ENCODE data around the gene FEN1. TPM values are rescaled to one million over a fixed set of nuclear protein-coding genes. Genes with fewer than 3 reads are reported as not detected.

The FEN1 gene
- total and polyA plus RNA-seq, 2 of the 8 experiments (the other 6 are each of a cell fraction or from before 2014, with no cell fraction given), result 52.6 to 86.1 TPM

MicroRNA genes within 50 kb of the gene (microRNA counts, 767-probe panel; counts per million panel counts)
- microRNA hsa-miR-1908 (879 counts per million, percentile 95 among the panel's probes with 10 or more counts), microRNA hsa-miR-611 (879 counts per million, percentile 95 among the panel's probes with 10 or more counts)

Other genes starting within 250 kb of the FEN1 start
- gene SYT7, start 211.8 kb upstream of the FEN1 start, total RNA-seq (2021; fragmentation: NEBNext Ultra II Directional; extraction: Animal tissue kit (Norgen Biotek cat#: 25700)), result 10.5 and 10.6 TPM in 2 replicates
- 9.6 and 14.4 TPM in 2 replicates for gene SYT7, start 211.8 kb upstream of the FEN1 start, polyA plus RNA-seq (2011; rRNA removed)
- 6.4 and 6.6 TPM in 2 replicates for gene DAGLA, start 112.5 kb upstream of the FEN1 start, total RNA-seq (2021; fragmentation: NEBNext Ultra II Directional; extraction: Animal tissue kit (Norgen Biotek cat#: 25700))
- gene DAGLA, start 112.5 kb upstream of the FEN1 start, polyA plus RNA-seq (2011; rRNA removed), result 3.6 and 5.3 TPM in 2 replicates
- gene MYRF, start 40.3 kb upstream of the FEN1 start, total RNA-seq (2021; fragmentation: NEBNext Ultra II Directional; extraction: Animal tissue kit (Norgen Biotek cat#: 25700)), result 6.0 TPM in 2 replicates
- gene MYRF, start 40.3 kb upstream of the FEN1 start, polyA plus RNA-seq (2011; rRNA removed), result 6.1 and 7.6 TPM in 2 replicates
- gene TMEM258, start 312 bp upstream of the FEN1 start, total RNA-seq (2021; fragmentation: NEBNext Ultra II Directional; extraction: Animal tissue kit (Norgen Biotek cat#: 25700)), result 186 and 191 TPM in 2 replicates
- 622 and 759 TPM in 2 replicates for gene TMEM258, start 312 bp upstream of the FEN1 start, polyA plus RNA-seq (2011; rRNA removed)
- 115 and 116 TPM in 2 replicates for gene FADS1, start 24.1 kb downstream of the FEN1 start, total RNA-seq (2021; fragmentation: NEBNext Ultra II Directional; extraction: Animal tissue kit (Norgen Biotek cat#: 25700))
- gene FADS1, start 24.1 kb downstream of the FEN1 start, polyA plus RNA-seq (2011; rRNA removed), result 141 and 160 TPM in 2 replicates
- gene FADS2, start 35.4 kb downstream of the FEN1 start, total RNA-seq (2021; fragmentation: NEBNext Ultra II Directional; extraction: Animal tissue kit (Norgen Biotek cat#: 25700)), result 499 and 526 TPM in 2 replicates
- gene FADS2, start 35.4 kb downstream of the FEN1 start, polyA plus RNA-seq (2011; rRNA removed), result 635 and 701 TPM in 2 replicates
- gene FADS3, start 98.6 kb downstream of the FEN1 start, total RNA-seq (2021; fragmentation: NEBNext Ultra II Directional; extraction: Animal tissue kit (Norgen Biotek cat#: 25700)), result 40.2 and 43.8 TPM in 2 replicates
- 76.3 and 113 TPM in 2 replicates for gene FADS3, start 98.6 kb downstream of the FEN1 start, polyA plus RNA-seq (2011; rRNA removed)
- gene RAB3IL1, start 124.7 kb downstream of the FEN1 start, total RNA-seq (2021; fragmentation: NEBNext Ultra II Directional; extraction: Animal tissue kit (Norgen Biotek cat#: 25700)), result 5.7 and 6.8 TPM in 2 replicates
- gene RAB3IL1, start 124.7 kb downstream of the FEN1 start, polyA plus RNA-seq (2011; rRNA removed), result 7.9 and 10.8 TPM in 2 replicates
- 0.22 and 0.23 TPM in 2 replicates for gene BEST1, start 157.4 kb downstream of the FEN1 start, total RNA-seq (2021; fragmentation: NEBNext Ultra II Directional; extraction: Animal tissue kit (Norgen Biotek cat#: 25700))
- 0.62 and 1.4 TPM in 2 replicates for gene BEST1, start 157.4 kb downstream of the FEN1 start, polyA plus RNA-seq (2011; rRNA removed)
- gene FTH1, start 174.7 kb downstream of the FEN1 start, total RNA-seq (2021; fragmentation: NEBNext Ultra II Directional; extraction: Animal tissue kit (Norgen Biotek cat#: 25700)), result 1,461 and 1,535 TPM in 2 replicates
- 895 and 1,153 TPM in 2 replicates for gene FTH1, start 174.7 kb downstream of the FEN1 start, polyA plus RNA-seq (2011; rRNA removed)